ENCODE measurements around the gene VGF.
"Not testable (repeated sequence)": the region's sequence is repeated elsewhere in the genome, so short reads cannot be mapped to it uniquely, and the experiment has no call there.

The VGF gene

GRCh38 chr7:101207459-101207858, 42.1 kb upstream of the VGF start:
- TF ChIP-seq CTCF (IDR thresholded peaks at IDR 0.05) = no peak
- Histone ChIP-seq H3K4me3 (no peak overlapping the region), H3K27ac (no peak overlapping the region), H3K4me1 (no peaks in the 10 kb centered on the region), H3K9me3 (no peaks in the 10 kb centered on the region), H3K27me3 (peaks cover 0 to 12% of the 10 kb centered on the region in 2 donors), H3K36me3 (peaks cover 22 to 67% (median 61%) of the 10 kb centered on the region in 3 donors)
- DNase-seq = no peak
- intact Hi-C loops (cut with DNase I; ENCODE audit: low total_unique reads) = no loop called here

GRCh38 chr7:101206665-101207042, 41.3 kb upstream of the VGF start:
- Histone ChIP-seq H3K9me3 (no peaks in the 10 kb centered on the region), H3K36me3 (peaks cover 16 to 59% (median 53%) of the 10 kb centered on the region in 3 donors), H3K4me3 (no peak overlapping the region), H3K4me1 (peaks cover 0 to 8% (median 7%) of the 10 kb centered on the region in 4 donors), H3K27me3 (peaks cover 0 to 21% of the 10 kb centered on the region in 2 donors), H3K27ac (no peak overlapping the region)
- no peak for TF ChIP-seq CTCF (IDR thresholded peaks at IDR 0.05)
- no peak for DNase-seq
- intact Hi-C loops (cut with DNase I; ENCODE audit: low total_unique reads) = no loop called here

GRCh38 chr7:101205901-101206664, 40.7 kb upstream of the VGF start:
- Histone ChIP-seq H3K4me1 (peaks cover 0 to 11% (median 9%) of the 10 kb centered on the region in 4 donors), H3K9me3 (no peaks in the 10 kb centered on the region), H3K4me3 (no peak overlapping the region), H3K27ac (no peak overlapping the region), H3K36me3 (peaks cover 16 to 54% (median 48%) of the 10 kb centered on the region in 3 donors), H3K27me3 (peaks cover 0 to 26% of the 10 kb centered on the region in 2 donors)
- no peak for DNase-seq
- no peak for TF ChIP-seq CTCF (IDR thresholded peaks at IDR 0.05)
- intact Hi-C loops (cut with DNase I; ENCODE audit: low total_unique reads) = no loop called here

- H3K4me3 ChIP-seq; H3K27ac ChIP-seq; H3K9me3 ChIP-seq; intact Hi-C loops (cut with DNase I; ENCODE audit: low total_unique reads); DNase-seq: not testable (repeated sequence)
- H3K27me3 ChIP-seq = peaks cover 0 to 43% of the 10 kb centered on the region in 2 donors
- peaks cover 0 to 33% (median 28%) of the 10 kb centered on the region in 3 donors for H3K36me3 ChIP-seq
- H3K4me1 ChIP-seq = peaks cover 0 to 11% (median 9%) of the 10 kb centered on the region in 4 donors
Measured at GRCh38 chr7:101203740-101204738, 38.7 kb upstream of the VGF start.

- Histone ChIP-seq H3K9me3 (no peaks in the 10 kb centered on the region), H3K27me3 (peaks cover 0 to 55% of the 10 kb centered on the region in 2 donors), H3K4me3 (no peak overlapping the region), H3K4me1 (peaks cover 0 to 11% (median 9%) of the 10 kb centered on the region in 4 donors), H3K27ac (no peak overlapping the region), H3K36me3 (peaks cover 0 to 18% (median 16%) of the 10 kb centered on the region in 3 donors)
- intact Hi-C loops (cut with DNase I; ENCODE audit: low total_unique reads) = no loop called here
- no peak for TF ChIP-seq CTCF (IDR thresholded peaks at IDR 0.05)
- DNase-seq = no peak
Measured at GRCh38 chr7:101202603-101202918, 37.2 kb upstream of the VGF start.
